Lung (tissue), 12 donors: Measurements from ENCODE around the gene MFAP2. TPM values are rescaled to one million over a fixed set of nuclear protein-coding genes. Genes with fewer than 3 reads are reported as not detected.

ENCODE experiments used
- ATAC-seq: fragments of 200-7000 bp; cut with Tn5 transposase; one replicate; pipeline ENCODE4 v1.9.1; 2020; ENCODE audit warnings: moderate number of reproducible peaks; ENCODE audit not compliant: insufficient read depth, low FRiP score
- DNase-seq, 3 donors: peaks; one replicate each; pipeline ENCODE4 v3.0.0-alpha.2; 2013 to 2017
- H3K27ac ChIP-seq, 2 donors: one replicate each; pipeline ENCODE4 v1.5.1; 2013; ENCODE audit warnings: mild to moderate bottlenecking in 2 of 2, moderate library complexity in 2 of 2, control low read depth in 1 of 2, inconsistent platforms in 1 of 2, low read depth in 1 of 2, low read length in 1 of 2
- H3K27me3 ChIP-seq, 3 donors: one replicate each; pipeline ENCODE4 v1.5.1; 2013; ENCODE audit warnings: low read length in 2 of 3; ENCODE audit not compliant: control insufficient read depth in 3 of 3, insufficient read depth in 3 of 3
- H3K36me3 ChIP-seq, 4 donors: one replicate each; pipeline ENCODE4 v1.5.1; 2013; ENCODE audit warnings: low read length in 4 of 4, mild to moderate bottlenecking in 1 of 4, moderate library complexity in 1 of 4; ENCODE audit not compliant: control insufficient read depth in 4 of 4, insufficient read depth in 4 of 4
- H3K4me1 ChIP-seq, 5 donors: one replicate each; pipeline ENCODE4 v1.5.1; 2013; ENCODE audit warnings: low read length in 5 of 5, mild to moderate bottlenecking in 2 of 5, moderate library complexity in 1 of 5; ENCODE audit not compliant: control insufficient read depth in 5 of 5, insufficient read depth in 5 of 5
- H3K4me3 ChIP-seq: one replicate; pipeline ENCODE4 v1.5.1; 2013; ENCODE audit warnings: mild to moderate bottlenecking, control low read depth, moderate library complexity
- H3K9ac ChIP-seq, 2 donors: one replicate each; pipeline ENCODE4 v1.5.1; 2013; ENCODE audit warnings: low read length in 2 of 2, control low read depth in 1 of 2; ENCODE audit not compliant: insufficient read depth in 1 of 2
- H3K9me3 ChIP-seq, 4 donors: one replicate each; pipeline ENCODE4 v1.5.1; 2013; ENCODE audit warnings: low read length in 3 of 4, mild to moderate bottlenecking in 1 of 4, moderate library complexity in 1 of 4; ENCODE audit not compliant: control insufficient read depth in 4 of 4, insufficient read depth in 3 of 4
- WGBS, 2 donors: extraction: QIAGEN DNeasy Blood & Tissue Kit; methylation state at CpG; one replicate each; pipeline ENCODE4 v1.1.7; 2013; 5-methylcytosine and 5-hydroxymethylcytosine counted together
- polyA plus RNA-seq, 2 donors: library from polyadenylated mRNA; stranded (reverse); fragments of 200-250 nt; gene quantifications; one replicate each; pipeline ENCODE4 v1.2.1, GENCODE V29; 2013
- total RNA-seq, 2 donors: library from RNA; depleted of rRNA in 1 of 2; stranded (reverse); fragments of >200 nt in 1 of 2; gene quantifications; one replicate each; pipeline ENCODE4 v1.2.1, GENCODE V29; 2014 to 2021
- TF ChIP-seq, protein P1 (sequence below): IDR thresholded peaks from 2 replicates; pipeline ENCODE4 v1.5.1; 2012; ENCODE audit warnings: mild to moderate bottlenecking; ENCODE audit errors: control extremely low read depth, extremely low read depth
- donor health status: control.
- donor health status: control.
- donor health status: Bipolar disorder and iron deficiency.
- donor health status: healthy.
- donor health status: DM: yes; HTN: yes; CAD: no.

MFAP2 gene
- total and polyA plus RNA-seq, 4 donors, result 7.4 to 28.5 (median 12.5) TPM

DNA sequence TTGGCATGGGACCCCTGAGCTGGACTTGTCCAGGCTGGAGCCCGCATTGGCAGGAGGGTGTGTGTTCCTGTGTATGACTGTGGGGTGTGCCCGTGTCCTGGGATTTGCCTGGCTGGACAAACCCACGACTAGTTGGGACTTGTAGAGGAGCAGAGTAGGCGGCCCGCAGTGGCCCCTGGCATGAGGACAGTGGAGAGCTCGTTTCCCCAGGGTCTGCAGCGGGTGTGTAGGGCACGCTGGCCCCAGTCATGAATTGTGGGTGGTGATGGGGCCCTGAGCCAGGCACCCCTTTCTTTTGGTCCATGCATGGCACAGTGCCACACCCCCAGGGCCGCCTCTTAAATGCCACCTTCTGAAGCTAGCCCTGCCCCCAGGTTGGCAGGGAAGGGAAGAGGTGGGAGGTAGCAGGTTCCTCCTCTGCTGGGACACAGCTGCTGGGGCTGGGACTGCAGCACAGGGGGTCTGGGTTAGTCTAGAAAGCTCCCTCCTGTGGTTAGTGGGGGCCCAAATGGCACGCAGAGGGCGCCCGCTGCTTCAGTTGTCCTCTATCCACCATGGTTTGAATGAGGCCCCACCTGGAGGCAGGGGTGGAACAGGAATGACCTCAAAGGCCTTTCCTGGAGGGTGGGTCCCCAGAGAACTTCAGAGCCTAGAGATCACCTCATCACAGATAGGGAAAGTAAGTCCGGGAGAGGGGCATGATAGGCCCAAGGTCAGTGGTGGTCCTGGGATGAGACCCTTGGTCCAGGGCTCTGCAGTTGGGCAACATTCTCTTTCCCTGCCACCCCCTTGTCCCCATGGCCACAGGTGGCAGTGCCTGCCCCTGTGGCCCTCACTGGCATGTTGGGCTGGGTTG is 54.6 kb downstream of the MFAP2 start:
- Histone ChIP-seq H3K36me3 (no peaks in the 10 kb centered on the region), H3K27ac (no peak overlapping the region), H3K4me3 (no peak overlapping the region), H3K9ac (no peak overlapping the region), H3K9me3 (no peaks in the 10 kb centered on the region), H3K4me1 (peaks cover 0 to 24% (median 12%) of the 10 kb centered on the region in 5 donors), H3K27me3 (no peaks in the 10 kb centered on the region)
- TF ChIP-seq, protein P1, sequence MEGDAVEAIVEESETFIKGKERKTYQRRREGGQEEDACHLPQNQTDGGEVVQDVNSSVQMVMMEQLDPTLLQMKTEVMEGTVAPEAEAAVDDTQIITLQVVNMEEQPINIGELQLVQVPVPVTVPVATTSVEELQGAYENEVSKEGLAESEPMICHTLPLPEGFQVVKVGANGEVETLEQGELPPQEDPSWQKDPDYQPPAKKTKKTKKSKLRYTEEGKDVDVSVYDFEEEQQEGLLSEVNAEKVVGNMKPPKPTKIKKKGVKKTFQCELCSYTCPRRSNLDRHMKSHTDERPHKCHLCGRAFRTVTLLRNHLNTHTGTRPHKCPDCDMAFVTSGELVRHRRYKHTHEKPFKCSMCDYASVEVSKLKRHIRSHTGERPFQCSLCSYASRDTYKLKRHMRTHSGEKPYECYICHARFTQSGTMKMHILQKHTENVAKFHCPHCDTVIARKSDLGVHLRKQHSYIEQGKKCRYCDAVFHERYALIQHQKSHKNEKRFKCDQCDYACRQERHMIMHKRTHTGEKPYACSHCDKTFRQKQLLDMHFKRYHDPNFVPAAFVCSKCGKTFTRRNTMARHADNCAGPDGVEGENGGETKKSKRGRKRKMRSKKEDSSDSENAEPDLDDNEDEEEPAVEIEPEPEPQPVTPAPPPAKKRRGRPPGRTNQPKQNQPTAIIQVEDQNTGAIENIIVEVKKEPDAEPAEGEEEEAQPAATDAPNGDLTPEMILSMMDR, result no peak
- DNase-seq, result no peak
- ATAC-seq, result no peak
- WGBS, 2 donors, result 87 to 93% methylated on average over 13 of the region's 13 CpGs

DNA sequence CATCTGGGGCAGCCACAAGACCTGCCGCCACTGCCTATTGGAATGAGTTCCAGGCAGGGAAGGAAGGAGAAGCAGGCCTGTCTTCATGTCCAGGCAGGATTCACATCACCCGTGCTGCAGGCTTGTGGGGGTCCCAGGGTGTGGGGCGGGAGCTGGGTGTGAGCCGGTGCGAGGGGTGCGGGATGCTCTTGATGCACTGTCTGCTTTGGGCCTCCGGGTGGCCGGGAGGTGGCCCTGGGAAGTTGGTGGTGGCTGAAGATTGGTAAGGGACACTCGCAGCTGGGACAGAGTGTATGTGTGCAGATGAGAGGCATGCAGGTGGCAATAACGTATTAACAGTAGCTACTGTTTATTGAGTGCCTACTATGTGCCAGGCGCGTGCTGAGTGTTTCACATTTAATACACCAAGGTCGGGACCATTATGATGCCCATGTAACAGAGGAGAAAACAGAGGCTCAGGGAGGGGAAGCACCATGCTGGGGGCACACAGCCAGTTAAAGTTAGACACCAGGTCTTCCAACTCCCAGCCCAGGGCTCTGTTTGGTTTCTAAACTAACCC is 55.4 kb downstream of the MFAP2 start:
- Histone ChIP-seq H3K27ac (no peak overlapping the region), H3K4me1 (peaks cover 0 to 24% (median 12%) of the 10 kb centered on the region in 5 donors), H3K9ac (no peak overlapping the region), H3K36me3 (no peaks in the 10 kb centered on the region), H3K4me3 (no peak overlapping the region), H3K27me3 (no peaks in the 10 kb centered on the region), H3K9me3 (no peaks in the 10 kb centered on the region)
- TF ChIP-seq, protein P1, result no peak
- 90 to 94% methylated on average over 13 of the region's 13 CpGs for whole genome bisulfite sequencing, 2 donors
- DNase-seq (no peak), ATAC-seq (no peak)

Other genes with a start within 250 kb of the MFAP2 start
- gene RNU1-4, start 240.1 kb downstream of the MFAP2 start, total RNA-seq, result 1,000 to 10,000 TPM in 1 of 2 donors, under 1 TPM in 1; under 0.01 to 3,134 TPM
- gene RNU1-4, start 240.1 kb downstream of the MFAP2 start, polyA plus RNA-seq, result not detected
- gene RNU1-2, start 84.6 kb downstream of the MFAP2 start, total RNA-seq, result 1,000 to 10,000 TPM in 1 of 2 donors, under 1 TPM in 1; under 0.01 to 3,134 TPM
- not detected for gene RNU1-2, start 84.6 kb downstream of the MFAP2 start, polyA plus RNA-seq
- gene CROCC, start 58.7 kb downstream of the MFAP2 start, total RNA-seq, result 10 to 100 TPM; 31.5 to 42.2 TPM
- 10 to 100 TPM; 14.9 to 25.4 TPM for gene CROCC, start 58.7 kb downstream of the MFAP2 start, polyA plus RNA-seq
- gene ATP13A2, start 31.3 kb upstream of the MFAP2 start, total RNA-seq, result 10 to 100 TPM; 20.2 to 50.6 TPM
- gene ATP13A2, start 31.3 kb upstream of the MFAP2 start, polyA plus RNA-seq, result 10 to 100 TPM; 24.7 to 41.9 TPM
- 10 to 100 TPM; 59.1 to 93.2 TPM for gene SDHB, start 73.4 kb upstream of the MFAP2 start, total RNA-seq
- gene SDHB, start 73.4 kb upstream of the MFAP2 start, polyA plus RNA-seq, result 100 to 1,000 TPM in 1 of 2 donors, 10 to 100 TPM in 1; 73.8 to 117 TPM
- gene PADI2, start 138.8 kb upstream of the MFAP2 start, total RNA-seq, result 1 to 10 TPM; 2.1 to 4.6 TPM
- 10 to 100 TPM in 1 of 2 donors, 1 to 10 TPM in 1; 1.2 to 12.8 TPM for gene PADI2, start 138.8 kb upstream of the MFAP2 start, polyA plus RNA-seq
- gene PADI1, start 224.5 kb upstream of the MFAP2 start, total RNA-seq, result not detected
- under 1 TPM; 0.09 to 0.35 TPM for gene PADI1, start 224.5 kb upstream of the MFAP2 start, polyA plus RNA-seq